AML-193 (cell line): ENCODE results near the gene WLS.

Experiments used
- DNase-seq, 2 experiments: peaks; one replicate each; lab custom pipeline; 2025; lab: John Stamatoyannopoulos, UW

The WLS gene

GRCh38 chr1:68227598-68227997 is 4.7 kb downstream of the WLS start:
- DNase-seq: no peak

DNA sequence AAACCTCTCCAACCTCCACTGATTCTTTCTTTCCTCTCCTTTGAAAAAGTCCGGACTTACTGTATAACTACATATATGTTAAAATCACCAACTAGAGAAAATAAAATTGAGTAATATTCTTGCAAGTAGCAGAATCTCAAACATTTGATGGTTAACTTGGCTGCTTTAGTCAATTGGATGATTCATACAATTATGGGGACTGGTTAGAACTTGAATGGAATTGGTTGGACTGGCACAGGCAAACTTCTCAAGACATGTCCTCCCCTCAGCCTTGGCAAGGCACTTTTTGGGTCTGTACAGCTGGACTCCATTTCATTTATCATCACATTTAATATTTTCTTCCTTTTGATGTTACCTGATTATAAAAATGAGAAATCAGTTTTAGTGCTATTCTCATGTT is 6.5 kb downstream of the WLS start:
- DNase-seq: no peak

GRCh38 chr1:68223687-68224086 is 8.6 kb downstream of the WLS start:
- DNase-seq: no peak

- no peak for DNase-seq
Observed at GRCh38 chr1:68221980-68222373, 10.3 kb downstream of the WLS start.

GRCh38 chr1:68221001-68221979 is 11.0 kb downstream of the WLS start:
- DNase-seq: no peak

- DNase-seq: no peak
Observed at GRCh38 chr1:68220420-68220819, 11.9 kb downstream of the WLS start.

DNA sequence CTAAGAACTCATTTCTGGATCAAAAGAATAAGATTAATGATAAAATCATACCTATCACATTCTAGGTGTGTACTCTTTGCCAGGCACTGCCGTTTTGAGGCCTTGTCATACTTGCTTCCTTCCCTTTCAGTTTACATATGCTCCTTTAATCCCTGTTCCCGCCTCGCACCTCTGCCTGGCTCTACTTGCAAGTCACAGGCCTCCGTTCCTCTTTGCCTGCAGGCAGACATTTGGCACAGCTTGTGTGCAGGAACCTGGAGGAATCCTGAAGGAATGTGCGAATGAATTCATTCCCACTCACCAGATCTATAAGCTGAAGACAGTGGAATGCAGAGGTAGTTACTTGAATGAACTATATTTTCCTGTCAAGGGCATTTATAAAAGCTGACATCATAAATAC is 13.8 kb downstream of the WLS start:
- no peak for DNase-seq

DNA sequence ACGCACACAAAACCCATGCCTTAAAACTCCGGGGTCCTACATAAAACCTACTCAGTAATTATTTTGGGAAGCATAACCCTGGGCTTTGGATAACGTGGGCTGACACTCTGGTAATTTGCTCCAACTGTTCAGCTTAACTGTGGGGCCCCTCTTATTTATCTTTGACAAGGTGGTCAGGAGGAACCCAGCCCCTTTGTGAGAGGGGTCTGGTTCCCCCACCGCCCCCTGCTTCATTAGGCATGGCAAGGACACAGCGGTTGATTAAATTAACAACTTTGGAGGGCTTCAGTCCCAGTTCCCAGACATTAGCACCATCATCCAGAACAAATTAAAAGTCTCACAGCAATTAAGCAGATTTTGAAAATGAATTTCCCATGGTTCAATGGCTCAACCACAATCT is 14.7 kb downstream of the WLS start:
- no peak for DNase-seq

DNA sequence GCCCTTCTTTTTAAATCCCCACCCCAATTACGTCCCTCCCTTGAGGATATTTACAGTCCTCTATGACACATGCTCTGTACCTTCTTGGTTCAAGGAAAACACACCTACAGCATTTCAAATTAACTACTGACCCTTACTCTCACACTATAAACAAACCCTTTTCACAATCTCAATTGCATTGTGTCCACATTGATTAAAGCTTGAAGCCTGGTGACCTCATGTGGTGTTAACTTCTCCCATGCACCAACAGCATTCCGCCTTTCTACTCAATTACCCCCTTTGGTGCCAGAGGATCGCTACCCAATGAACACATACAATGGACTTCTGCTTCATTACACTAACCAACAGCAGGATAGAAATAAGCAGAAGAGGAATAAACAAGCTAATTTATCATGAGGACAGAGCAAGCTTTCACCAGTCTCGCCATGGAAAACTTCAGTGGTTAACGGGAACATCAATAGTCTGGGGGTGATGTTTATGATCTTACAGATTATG is 15.2 kb downstream of the WLS start:
- no peak for DNase-seq

DNA sequence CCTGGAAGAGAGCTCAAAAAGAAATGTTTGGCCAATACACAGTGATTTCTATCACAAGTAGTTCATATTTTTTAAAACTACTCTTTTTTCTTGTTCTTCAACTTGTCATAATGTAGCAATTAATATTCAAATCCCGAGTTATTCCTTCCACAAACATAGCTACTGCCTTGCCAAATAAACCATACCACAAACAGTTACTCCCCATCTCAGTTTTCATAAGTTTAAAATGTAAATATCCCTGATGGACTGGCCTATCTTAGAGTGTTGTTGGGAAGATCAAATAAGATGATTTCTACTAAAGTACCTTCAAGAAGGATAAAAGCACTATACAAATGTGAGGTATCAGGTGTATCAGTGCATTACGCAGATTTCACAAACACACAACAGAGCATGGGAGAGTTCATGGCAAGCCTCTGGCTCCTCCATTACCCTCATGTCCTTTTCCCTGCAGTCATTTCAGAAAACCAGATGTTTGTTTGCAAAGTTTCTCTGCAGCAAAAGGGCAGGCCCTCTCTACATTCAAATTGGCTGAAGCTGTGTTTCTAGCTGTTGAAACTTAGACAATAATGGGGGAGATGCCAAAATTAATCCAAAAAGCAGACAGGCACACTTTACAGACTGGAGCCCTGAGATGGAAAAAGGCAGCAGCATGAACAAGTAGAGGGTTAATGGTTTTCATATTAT is 16.1 kb downstream of the WLS start:
- no peak for DNase-seq

DNA sequence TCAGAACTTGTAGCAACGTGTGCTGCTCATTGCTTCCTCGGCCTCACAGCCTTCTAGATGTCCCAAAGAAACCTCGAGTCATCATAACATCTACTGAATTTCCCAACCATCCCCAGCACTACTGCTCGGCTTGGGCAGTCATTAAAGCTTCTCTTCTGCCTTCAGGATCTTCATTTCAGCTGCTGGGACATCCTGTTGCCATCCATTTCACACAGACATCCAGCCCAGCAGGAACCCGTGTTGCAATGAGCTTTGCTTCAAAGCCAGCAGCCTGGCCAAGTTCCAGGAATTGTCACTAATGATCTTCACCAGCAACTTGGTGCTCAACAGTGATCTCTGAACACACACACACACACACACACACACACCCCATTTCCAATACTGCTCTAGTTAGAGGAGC is 18.5 kb downstream of the WLS start:
- peak; percentile 70 to 74 for DNase-seq

DNA sequence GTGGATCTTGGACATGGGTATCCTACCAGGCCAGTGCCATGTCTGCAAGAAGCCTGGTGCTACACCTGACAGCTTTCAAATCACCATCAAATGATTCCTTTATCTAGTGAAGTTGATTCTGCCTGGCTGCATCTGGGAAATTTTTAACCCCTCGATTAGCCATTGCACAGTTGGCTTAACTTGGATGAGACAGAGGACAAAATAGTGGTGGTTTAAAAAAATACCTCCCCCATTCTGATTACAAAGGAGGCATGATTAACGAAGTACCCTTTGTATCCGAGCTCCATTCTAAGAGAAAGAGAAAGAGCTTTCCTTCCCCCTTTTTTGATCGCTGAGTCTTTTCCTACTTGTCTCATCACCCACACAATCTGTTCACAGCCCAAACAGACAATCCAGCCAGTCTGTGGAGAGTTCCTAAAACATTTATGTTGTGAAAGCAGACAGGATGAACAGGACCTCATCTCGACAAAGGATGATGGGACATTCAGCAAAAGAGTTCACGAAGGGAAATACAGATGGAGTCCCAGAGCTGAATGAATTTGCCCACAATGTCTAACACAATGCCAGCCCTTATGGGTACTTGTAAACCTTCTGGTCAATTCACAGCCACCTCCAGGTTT is 20.5 kb downstream of the WLS start:
- no peak for DNase-seq

DNA sequence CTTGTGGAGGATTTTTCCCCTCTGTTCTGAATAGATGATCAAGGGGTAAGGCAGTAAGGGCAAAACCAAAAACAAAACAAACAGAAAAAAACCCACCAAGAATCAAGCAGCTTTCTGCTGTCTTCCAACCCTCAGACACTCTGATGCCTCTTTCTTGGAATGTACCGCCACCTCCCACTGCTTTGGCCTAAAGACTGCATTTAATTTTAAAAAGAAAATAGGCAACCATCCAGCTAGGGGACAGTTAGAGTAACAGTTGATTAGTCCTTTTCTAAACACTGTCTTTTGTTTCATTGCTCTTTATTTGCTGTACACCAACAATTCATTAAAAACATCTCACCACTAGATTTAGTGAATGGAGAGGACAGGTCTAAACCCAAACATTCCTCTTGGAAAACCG is 21.5 kb downstream of the WLS start:
- DNase-seq: no peak

DNA sequence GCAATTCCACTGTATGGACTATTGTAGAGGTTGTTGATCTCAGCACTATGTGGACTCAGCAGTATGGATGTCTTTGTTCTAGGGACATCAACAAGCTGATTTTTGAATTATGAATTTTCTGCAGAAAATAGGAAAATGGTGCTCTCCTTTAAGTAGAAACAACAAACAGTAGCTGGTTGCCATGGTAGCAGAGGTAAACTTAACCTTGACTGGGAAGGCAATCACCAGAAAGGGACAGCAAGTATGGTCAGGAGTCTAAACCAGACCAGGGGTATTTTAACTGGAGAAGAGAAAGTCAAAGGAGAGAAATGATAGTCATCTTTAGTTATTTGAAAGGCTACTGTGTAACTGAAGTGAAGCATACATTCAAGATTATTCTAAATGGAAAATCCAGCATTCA is 22.3 kb downstream of the WLS start:
- no peak for DNase-seq

GRCh38 chr1:68206848-68207689 is 25.3 kb downstream of the WLS start:
- no peak for DNase-seq

GRCh38 chr1:68205794-68206358 is 26.4 kb downstream of the WLS start:
- DNase-seq: no peak

DNA sequence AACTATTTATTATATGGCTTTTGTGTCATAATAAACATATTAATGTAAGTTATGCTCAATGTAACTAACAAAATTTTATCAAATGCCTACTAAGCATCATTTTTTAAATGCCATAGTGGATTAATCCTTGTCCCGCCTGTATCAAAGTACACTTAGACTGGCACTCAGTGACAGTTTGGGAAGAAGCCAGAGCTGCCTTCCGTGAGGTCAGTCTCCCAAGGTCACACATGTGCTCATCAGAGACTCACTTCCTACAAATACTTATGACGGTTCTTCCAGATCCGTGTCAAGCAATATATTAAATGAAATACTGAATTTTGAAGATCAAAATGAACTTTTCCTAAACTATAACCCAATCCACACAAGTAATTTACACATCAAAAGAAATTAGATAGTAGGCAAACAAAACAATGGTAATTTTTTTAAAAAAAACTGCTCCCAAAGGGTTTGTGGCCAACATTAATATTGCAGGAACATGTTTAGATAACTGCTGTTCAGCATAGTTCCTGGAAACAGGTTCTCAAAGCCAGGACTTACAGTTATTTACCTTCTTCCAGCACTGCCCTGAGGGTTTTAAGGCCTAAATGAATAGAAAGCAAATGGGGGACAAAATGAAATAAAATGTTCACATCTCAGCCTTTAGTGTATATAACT is 27.2 kb downstream of the WLS start:
- DNase-seq: no peak

GRCh38 chr1:68202239-68202832 is 30.0 kb downstream of the WLS start:
- DNase-seq: no peak

DNA sequence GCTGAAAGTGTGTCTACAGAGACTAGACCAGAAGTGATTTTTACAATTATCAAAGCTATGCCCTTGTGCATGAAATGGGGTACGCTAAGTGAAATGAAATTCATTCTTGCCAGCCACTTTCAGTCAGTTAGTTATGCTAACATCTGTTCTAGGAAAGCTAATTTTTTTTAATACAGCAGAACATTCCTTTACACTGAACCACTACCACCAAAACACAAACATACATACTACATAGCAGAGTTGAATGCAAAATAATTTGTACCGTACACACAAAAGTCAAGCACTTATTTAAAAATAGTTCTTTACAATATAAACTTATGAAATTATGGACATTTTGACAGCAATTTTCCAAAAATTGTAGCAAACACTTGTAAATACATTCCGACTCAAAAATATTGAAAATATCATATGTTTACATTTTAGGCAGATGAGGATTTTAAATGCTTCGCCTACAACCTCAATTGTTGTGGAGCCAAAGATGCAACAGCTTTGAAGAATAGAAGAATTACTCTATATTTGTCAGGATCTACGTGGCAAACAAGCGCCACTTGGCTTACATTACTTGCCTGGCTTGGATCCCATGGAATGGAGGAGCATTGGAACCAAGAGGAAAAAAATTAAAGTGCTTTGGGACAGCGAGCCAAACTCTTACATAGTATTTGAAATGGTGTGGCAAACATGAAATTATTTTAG is 30.6 kb downstream of the WLS start:
- no peak for DNase-seq

DNA sequence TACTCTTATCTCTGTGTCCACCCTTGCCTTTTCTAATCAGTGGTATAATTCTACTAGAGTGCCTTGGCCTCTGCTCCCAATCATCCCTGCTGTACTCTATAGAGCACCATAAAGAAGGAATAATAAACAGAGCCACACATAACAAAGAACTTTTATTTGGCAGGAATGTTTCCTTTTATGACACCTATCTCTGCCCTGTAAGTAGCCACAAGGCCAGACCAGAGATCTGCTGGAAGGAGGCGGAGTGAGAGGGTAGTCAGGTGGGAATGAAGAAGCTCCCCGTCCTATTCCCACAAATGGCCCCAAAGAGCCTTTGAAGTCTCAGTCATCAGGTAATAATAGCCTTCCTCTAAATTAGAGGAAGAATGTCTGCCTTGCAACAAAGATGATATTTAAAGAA is 32.7 kb downstream of the WLS start:
- no peak for DNase-seq
